SU-DHL-6 (cell line): Measurements from ENCODE around the gene ABCA6.

Experiments
- H2AFZ ChIP-seq: fragments of 200-600 bp; sonication (generic); 2 replicates; pipeline ENCODE4 v1.6.1; 2014; ENCODE audit warnings: low read depth, mild to moderate bottlenecking, moderate library complexity, mixed read lengths, antibody characterized with exemption, low read length; ENCODE audit not compliant: severe bottlenecking
- H3F3A ChIP-seq: fragments of 200-600 bp; shearing (Covaris generic); 2 replicates; pipeline ENCODE4 v1.6.0; 2016; ENCODE audit warnings: antibody characterized with exemption, mild to moderate bottlenecking; ENCODE audit not compliant: insufficient read depth
- H3K27ac ChIP-seq: fragments of 200-600 bp; sonication (generic); 2 replicates; pipeline ENCODE4 v1.5.1; 2016; ENCODE audit warnings: low read depth, mild to moderate bottlenecking, low read length, moderate library complexity, mixed read lengths
- H3K27me3 ChIP-seq: fragments of 200-600 bp; sonication (generic), shearing (Covaris generic); 2 replicates; pipeline ENCODE4 v1.6.0; 2014; ENCODE audit warnings: mild to moderate bottlenecking, low read length
- H3K36me3 ChIP-seq: fragments of 200-600 bp; sonication (generic); 2 replicates; pipeline ENCODE4 v1.6.1; 2014; ENCODE audit warnings: mild to moderate bottlenecking, low read length, mixed read lengths
- H3K4me2 ChIP-seq: fragments of 300-600, 200-600 bp; shearing (Covaris generic), sonication (generic); 2 replicates; pipeline ENCODE4 v1.6.0; 2014; ENCODE audit warnings: low read length, low read depth, mild to moderate bottlenecking; ENCODE audit not compliant: poor library complexity, severe bottlenecking
- H3K4me3 ChIP-seq: fragments of 200-600 bp; sonication (generic); 2 replicates; pipeline ENCODE4 v1.5.1; 2014; ENCODE audit warnings: antibody characterized with exemption, low read length, mild to moderate bottlenecking, mixed read lengths; ENCODE audit not compliant: insufficient read depth, poor library complexity, severe bottlenecking
- H3K79me2 ChIP-seq: fragments of 200-600 bp; sonication (generic); 2 replicates; pipeline ENCODE4 v1.6.1; 2014; ENCODE audit warnings: mild to moderate bottlenecking, low read length, moderate library complexity; ENCODE audit not compliant: insufficient read depth
- H3K9ac ChIP-seq: fragments of 200-600 bp; sonication (generic); 2 replicates; pipeline ENCODE4 v1.7.0; 2014; ENCODE audit warnings: mild to moderate bottlenecking, low read length
- H3K9me2 ChIP-seq: fragments of 200-600 bp; sonication (generic); replicated peaks from 2 replicates; pipeline ENCODE4 v1.6.1; 2014; ENCODE audit warnings: low read length; ENCODE audit not compliant: insufficient read depth
- H3K9me3 ChIP-seq: fragments of 200-600 bp; sonication (generic); 2 replicates; pipeline ENCODE4 v1.6.1; 2014; ENCODE audit warnings: low read length, mixed read lengths; ENCODE audit not compliant: insufficient read depth
- H4K20me1 ChIP-seq: fragments of 200-600 bp; sonication (generic); 2 replicates; pipeline ENCODE4 v1.6.1; 2014; ENCODE audit warnings: low read depth, mild to moderate bottlenecking, antibody characterized with exemption, low read length, moderate library complexity, mixed read lengths
- CTCF ChIP-seq: fragments of 200-600 bp; sonication (generic); IDR thresholded peaks from one replicate; pipeline ENCODE4 v1.5.1; 2017; ENCODE audit warnings: antibody characterized with exemption, mild to moderate bottlenecking, low read length, moderate library complexity; ENCODE audit not compliant: insufficient read depth, poor library complexity, severe bottlenecking
- EZH2phosphoT487 ChIP-seq: fragments of 200-600 bp; sonication (generic), shearing (Covaris generic); conservative IDR thresholded peaks from 2 replicates; pipeline ENCODE4 v1.6.1; 2018; ENCODE audit warnings: mild to moderate bottlenecking, antibody characterized with exemption, low read length, moderate library complexity, mixed read lengths

The ABCA6 gene

DNA sequence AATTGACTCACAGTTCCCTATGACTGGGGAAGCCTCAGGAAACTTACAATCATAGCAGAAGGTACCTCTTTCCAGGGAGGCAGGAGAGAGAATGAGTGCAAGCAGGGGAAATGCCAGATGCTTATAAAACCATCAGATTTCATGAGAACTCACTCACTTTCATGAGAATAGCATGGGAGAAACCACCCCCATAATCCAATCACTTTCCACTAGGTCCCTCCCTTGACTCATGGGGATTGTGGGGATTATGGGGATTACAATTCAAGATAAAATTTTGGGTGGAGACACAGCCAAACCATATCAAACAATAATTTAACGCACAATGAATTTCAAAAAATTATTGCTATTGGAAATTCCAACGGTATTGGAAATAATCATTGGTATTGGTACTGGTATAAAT is 96.0 kb downstream of the ABCA6 start:
- no peaks in the 10 kb centered on the region for H3K27me3 ChIP-seq
- H3K27ac ChIP-seq: no peak overlapping the region
- H3K4me2 ChIP-seq: no peak overlapping the region
- no peaks in the 10 kb centered on the region for H3F3A ChIP-seq
- no peaks in the 10 kb centered on the region for H3K36me3 ChIP-seq
- no peaks in the 10 kb centered on the region for H3K79me2 ChIP-seq
- no peaks in the 10 kb centered on the region for H4K20me1 ChIP-seq
- H3K9ac ChIP-seq: no peak overlapping the region
- H3K9me3 ChIP-seq: no peaks in the 10 kb centered on the region
- TF ChIP-seq CTCF (no peak), EZH2phosphoT487 (no peak)
- H3K9me2 ChIP-seq: no peaks in the 10 kb centered on the region
- no peak overlapping the region for H2AFZ ChIP-seq
- no peak overlapping the region for H3K4me3 ChIP-seq

DNA sequence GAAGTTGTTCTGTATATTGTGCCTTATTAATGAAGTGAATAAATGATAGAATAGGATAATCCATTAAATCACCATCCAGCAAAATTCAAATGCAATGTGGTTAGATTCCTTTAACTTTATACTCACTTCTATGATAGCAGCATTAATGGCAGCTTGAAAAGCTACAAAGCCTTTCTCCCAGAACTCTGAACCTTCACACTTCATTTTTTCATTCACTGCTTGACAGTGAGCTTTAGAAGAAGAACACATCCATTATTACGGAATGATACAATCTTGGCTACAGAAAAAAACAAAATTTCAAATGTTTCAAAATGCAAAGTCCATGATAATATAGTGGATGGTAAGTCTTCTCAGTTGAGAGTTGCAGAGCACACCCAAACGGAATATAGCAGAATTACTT is 97.3 kb downstream of the ABCA6 start:
- no peaks in the 10 kb centered on the region for H3K9me3 ChIP-seq
- no peaks in the 10 kb centered on the region for H3K79me2 ChIP-seq
- no peaks in the 10 kb centered on the region for H3K9me2 ChIP-seq
- H2AFZ ChIP-seq: no peak overlapping the region
- H3K27ac ChIP-seq: no peak overlapping the region
- H3K9ac ChIP-seq: no peak overlapping the region
- H3K27me3 ChIP-seq: no peaks in the 10 kb centered on the region
- H3F3A ChIP-seq: no peaks in the 10 kb centered on the region
- H3K36me3 ChIP-seq: no peaks in the 10 kb centered on the region
- no peaks in the 10 kb centered on the region for H4K20me1 ChIP-seq
- TF ChIP-seq CTCF (no peak), EZH2phosphoT487 (no peak)
- no peak overlapping the region for H3K4me2 ChIP-seq
- no peak overlapping the region for H3K4me3 ChIP-seq

DNA sequence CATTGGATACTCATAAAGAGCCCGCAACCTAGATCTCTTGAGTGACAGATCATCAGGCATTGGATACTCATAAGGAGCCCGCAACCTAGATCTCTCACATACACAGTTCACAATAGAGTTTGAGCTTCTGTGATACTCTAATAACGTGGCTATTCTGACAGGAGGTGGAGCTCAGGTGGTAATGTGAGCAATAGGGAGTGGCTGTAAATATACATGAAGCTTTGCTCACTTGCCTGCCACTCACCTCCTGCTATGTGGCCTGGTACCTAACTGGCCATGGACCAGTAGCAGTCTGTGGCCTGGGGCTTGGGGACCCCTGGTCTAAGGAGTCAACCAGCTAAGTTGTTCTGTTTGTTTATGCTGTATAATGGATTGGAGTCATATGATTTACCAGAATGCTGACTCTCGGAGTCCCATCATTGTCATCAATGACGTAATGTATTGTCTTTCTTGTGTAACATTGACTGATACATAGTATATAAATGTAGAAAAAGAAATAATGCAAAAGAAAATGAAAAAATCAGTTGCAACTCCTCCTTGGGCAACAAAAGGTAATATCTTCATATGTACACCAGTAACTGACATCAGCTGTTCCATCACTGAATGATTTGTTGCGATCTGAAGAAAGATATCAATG is 98.5 kb downstream of the ABCA6 start:
- Histone ChIP-seq H3K9ac (no peak overlapping the region), H3K27ac (no peak overlapping the region), H2AFZ (no peak overlapping the region), H3K4me3 (no peak overlapping the region), H3K36me3 (no peaks in the 10 kb centered on the region), H3K79me2 (no peaks in the 10 kb centered on the region), H4K20me1 (no peaks in the 10 kb centered on the region), H3K27me3 (no peaks in the 10 kb centered on the region), H3K4me2 (no peak overlapping the region), H3K9me2 (no peaks in the 10 kb centered on the region), H3F3A (no peaks in the 10 kb centered on the region), H3K9me3 (no peaks in the 10 kb centered on the region)
- TF ChIP-seq EZH2phosphoT487: no peak
- TF ChIP-seq CTCF: no peak

DNA sequence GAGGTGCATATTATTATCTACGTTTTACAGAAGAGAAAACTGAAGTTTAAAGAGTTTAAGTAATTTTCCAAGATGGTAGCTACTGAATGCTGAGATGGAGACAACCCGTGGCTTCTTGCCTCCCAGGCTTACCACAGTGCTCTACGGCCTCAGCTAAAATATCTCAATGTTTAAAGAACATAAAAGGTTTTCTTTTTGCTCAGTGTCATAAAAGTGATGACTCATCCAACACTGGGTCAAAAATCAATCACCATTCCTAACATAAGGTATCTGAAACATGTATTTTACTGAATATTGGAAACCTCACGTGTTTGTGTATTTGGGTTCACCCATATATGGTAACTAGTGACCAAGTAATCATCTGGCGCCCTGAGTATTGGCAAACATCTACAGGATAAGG is 99.4 kb downstream of the ABCA6 start:
- Histone ChIP-seq H3K27me3 (no peaks in the 10 kb centered on the region), H2AFZ (no peak overlapping the region), H3F3A (no peaks in the 10 kb centered on the region)

More for the DNA sequence above, 99.4 kb downstream of the ABCA6 start:
- H3K36me3 ChIP-seq: no peaks in the 10 kb centered on the region
- no peak overlapping the region for H3K9ac ChIP-seq
- no peak overlapping the region for H3K4me2 ChIP-seq
- no peaks in the 10 kb centered on the region for H3K79me2 ChIP-seq
- no peaks in the 10 kb centered on the region for H4K20me1 ChIP-seq
- no peaks in the 10 kb centered on the region for H3K9me3 ChIP-seq
- TF ChIP-seq CTCF (no peak), EZH2phosphoT487 (no peak)
- no peak overlapping the region for H3K4me3 ChIP-seq
- H3K27ac ChIP-seq: no peak overlapping the region
- H3K9me2 ChIP-seq: no peaks in the 10 kb centered on the region
